Measurements from ENCODE around the gene PCIF1.

DNA sequence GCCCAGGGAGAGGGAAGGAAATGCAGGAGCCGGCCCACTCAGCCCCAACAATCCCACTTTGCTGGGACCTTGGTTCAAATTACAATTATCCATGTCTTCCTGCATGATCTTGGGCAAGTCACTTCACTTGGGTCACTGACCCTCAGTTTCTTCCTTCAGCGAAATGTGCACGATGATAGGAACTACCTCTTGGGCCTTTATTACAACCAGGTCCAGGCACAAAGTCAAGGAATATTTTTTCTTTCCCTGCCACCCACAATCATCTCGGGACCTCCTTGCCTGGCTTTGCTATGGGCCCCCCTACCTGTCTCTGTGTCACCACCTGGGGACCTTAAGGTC, 22.2 kb upstream of the PCIF1 start:
- TF ChIP-seq, protein P1, sequence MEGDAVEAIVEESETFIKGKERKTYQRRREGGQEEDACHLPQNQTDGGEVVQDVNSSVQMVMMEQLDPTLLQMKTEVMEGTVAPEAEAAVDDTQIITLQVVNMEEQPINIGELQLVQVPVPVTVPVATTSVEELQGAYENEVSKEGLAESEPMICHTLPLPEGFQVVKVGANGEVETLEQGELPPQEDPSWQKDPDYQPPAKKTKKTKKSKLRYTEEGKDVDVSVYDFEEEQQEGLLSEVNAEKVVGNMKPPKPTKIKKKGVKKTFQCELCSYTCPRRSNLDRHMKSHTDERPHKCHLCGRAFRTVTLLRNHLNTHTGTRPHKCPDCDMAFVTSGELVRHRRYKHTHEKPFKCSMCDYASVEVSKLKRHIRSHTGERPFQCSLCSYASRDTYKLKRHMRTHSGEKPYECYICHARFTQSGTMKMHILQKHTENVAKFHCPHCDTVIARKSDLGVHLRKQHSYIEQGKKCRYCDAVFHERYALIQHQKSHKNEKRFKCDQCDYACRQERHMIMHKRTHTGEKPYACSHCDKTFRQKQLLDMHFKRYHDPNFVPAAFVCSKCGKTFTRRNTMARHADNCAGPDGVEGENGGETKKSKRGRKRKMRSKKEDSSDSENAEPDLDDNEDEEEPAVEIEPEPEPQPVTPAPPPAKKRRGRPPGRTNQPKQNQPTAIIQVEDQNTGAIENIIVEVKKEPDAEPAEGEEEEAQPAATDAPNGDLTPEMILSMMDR (IDR thresholded peaks at IDR 0.05) = no peak
- TF ChIP-seq EP300 (IDR thresholded peaks at IDR 0.05) (no peak), POLR2A (IDR thresholded peaks at IDR 0.05) (no peak)

Measured in tibial nerve (tissue), 4 donors.